B cell (primary cell): ENCODE measurements around the gene NBEAL1. TPM values are rescaled to one million over a fixed set of nuclear protein-coding genes. Genes with fewer than 3 reads are reported as not detected.
"Not testable (repeated sequence)": the region's sequence is repeated elsewhere in the genome, so short reads cannot be mapped to it uniquely, and the experiment has no call there.

ENCODE experiments used
- ATAC-seq: fragments of 200-7000 bp; cut with Tn5 transposase; one replicate; pipeline ENCODE4 v1.10.0; 2021; ENCODE audit warnings: low read depth, mild to moderate bottlenecking, moderate number of reproducible peaks, moderate library complexity
- CTCF ChIA-PET: fragments of 350-600 bp; sonication (Branson Sonifier 250); formaldehyde crosslinking; loops from one replicate; lab custom pipeline; 2021; ENCODE audit warnings: antibody characterized with exemption, inconsistent platforms; lab: Charles Lee
- POLR2A ChIA-PET: fragments of 350-600 bp; sonication (Branson Sonifier 250); formaldehyde crosslinking; loops from one replicate; lab custom pipeline; 2021; ENCODE audit warnings: antibody characterized with exemption; lab: Charles Lee
- DNase-seq: peaks from one replicate; pipeline ENCODE4 v3.0.0; 2013
- H2AFZ ChIP-seq: 2 replicates; pipeline ENCODE4 v1.6.1; 2012; ENCODE audit warnings: mild to moderate bottlenecking, low read depth, low read length; ENCODE audit not compliant: insufficient read depth, poor library complexity, severe bottlenecking
- H3K27ac ChIP-seq, 2 donors: 1 replicate in 1 of 2; 2 replicates in 1 of 2; pipeline ENCODE4 v1.5.1; 2012 to 2013; ENCODE audit warnings: low read length in 2 of 2, mild to moderate bottlenecking in 2 of 2, moderate library complexity in 1 of 2
- H3K27me3 ChIP-seq, 4 experiments: fragments of 200-600 bp in 1 of 4; sonication (generic) in 1 of 4; replicated peaks in 1 of 4; 1 replicate in 2 of 4; 2 replicates in 2 of 4; pipeline versions ENCODE4 v1.6.1 to v1.7.0; 2013 to 2016; ENCODE audit warnings: low read length in 3 of 4, mild to moderate bottlenecking in 2 of 4, mixed read lengths in 1 of 4, moderate library complexity in 1 of 4; ENCODE audit not compliant: insufficient read depth in 4 of 4, control insufficient read depth in 3 of 4; ENCODE audit errors: control extremely low read depth in 1 of 4
- H3K36me3 ChIP-seq, 2 experiments: replicated peaks in 1 of 2; 1 replicate in 1 of 2; 2 replicates in 1 of 2; pipeline versions ENCODE4 v1.6.1 to v1.7.1; 2013; ENCODE audit warnings: low read length in 1 of 2; ENCODE audit not compliant: insufficient read depth in 2 of 2, control insufficient read depth in 1 of 2; ENCODE audit errors: control extremely low read depth in 1 of 2, extremely low read depth in 1 of 2
- H3K4me1 ChIP-seq, 2 donors: fragments of 200-600 bp in 1 of 2; sonication (generic) in 1 of 2; 1 replicate in 1 of 2; 2 replicates in 1 of 2; pipeline versions ENCODE4 v1.5.1 to v1.6.1; 2013 to 2017; ENCODE audit warnings: low read length in 2 of 2; ENCODE audit not compliant: control insufficient read depth in 2 of 2, insufficient read depth in 2 of 2
- H3K4me2 ChIP-seq: replicated peaks from 2 replicates; pipeline ENCODE3; 2012; ENCODE audit warnings: mild to moderate bottlenecking, low read depth, low read length; ENCODE audit not compliant: poor library complexity, severe bottlenecking
- H3K4me3 ChIP-seq, 5 experiments: fragments of 200-600 bp in 1 of 5; sonication (generic) in 1 of 5; 1 replicate in 3 of 5; 2 replicates in 2 of 5; pipeline versions ENCODE4 v1.5.1 to v1.7.0; 2011 to 2016; ENCODE audit warnings: low read length in 4 of 5, mild to moderate bottlenecking in 4 of 5, low read depth in 2 of 5, control low read depth in 1 of 5, moderate library complexity in 1 of 5; ENCODE audit not compliant: insufficient read depth in 1 of 5; ENCODE audit errors: control extremely low read depth in 1 of 5, extremely low read depth in 1 of 5
- H3K79me2 ChIP-seq: fragments of 200-600 bp; sonication (generic); one replicate; pipeline ENCODE4 v1.6.0; 2016; ENCODE audit warnings: low read length; ENCODE audit not compliant: control insufficient read depth, insufficient read depth
- H3K9ac ChIP-seq: fragments of 200-600 bp; sonication (generic); 2 replicates; pipeline ENCODE4 v1.6.1; 2017; ENCODE audit warnings: mild to moderate bottlenecking, low read length, moderate library complexity
- H3K9me3 ChIP-seq, 3 donors: one replicate each; pipeline versions ENCODE4 v1.6.1 to v1.7.1; 2013; ENCODE audit warnings: low read length in 2 of 3; ENCODE audit not compliant: control insufficient read depth in 2 of 3, insufficient read depth in 1 of 3; ENCODE audit errors: control extremely low read depth in 1 of 3
- H4K20me1 ChIP-seq: 2 replicates; pipeline ENCODE4 v1.6.0; 2012; ENCODE audit warnings: mild to moderate bottlenecking, low read length; ENCODE audit not compliant: insufficient read depth, control insufficient read depth, poor library complexity, severe bottlenecking
- H3K27ac Mint-ChIP-seq: one replicate; pipeline ENCODE4 v1.8.0; 2021; ENCODE audit warnings: mixed read lengths
- H3K27me3 Mint-ChIP-seq: one replicate; pipeline ENCODE4 v1.8.0; 2021; ENCODE audit warnings: mixed read lengths
- H3K4me1 Mint-ChIP-seq: one replicate; pipeline ENCODE4 v1.8.0; 2021; ENCODE audit warnings: mixed read lengths
- H3K4me3 Mint-ChIP-seq: one replicate; pipeline ENCODE4 v1.8.0; 2021; ENCODE audit warnings: mixed read lengths
- H3K9me3 Mint-ChIP-seq: one replicate; pipeline ENCODE4 v1.8.0; 2022; ENCODE audit warnings: mixed read lengths; ENCODE audit not compliant: insufficient read depth
- CTCF ChIP-seq: fragments of 200-600 bp; IDR thresholded peaks from one replicate; pipeline ENCODE4 v1.8.0; 2022; ENCODE audit warnings: antibody characterized with exemption, mild to moderate bottlenecking
- EZH2 ChIP-seq: IDR thresholded peaks from 2 replicates; pipeline ENCODE4 v1.6.1; 2012; ENCODE audit warnings: borderline replicate concordance, low read depth, mild to moderate bottlenecking, moderate library complexity, low read length; ENCODE audit not compliant: insufficient read depth, poor library complexity, severe bottlenecking
- WGBS: methylation state at CpG from one replicate; pipeline ENCODE4 v1.1.5; 2013; ENCODE audit warnings: missing lambda C conversion rate; ENCODE audit not compliant: insufficient coverage; 5-methylcytosine and 5-hydroxymethylcytosine counted together
- intact Hi-C: fragments of 100-400 bp; cut with micrococcal nuclease; formaldehyde crosslinking; loops from one replicate; pipeline ENCODE4 v1.10.0; 2022
- polyA plus RNA-seq: library from polyadenylated mRNA; depleted of rRNA; stranded (reverse); fragments of >200 nt; gene quantifications from 2 replicates; pipeline ENCODE4 v1.2.3, GENCODE V29; 2012
- total RNA-seq, 2 donors: library from RNA; stranded (reverse); fragments of 120-200 nt in 1 of 2; gene quantifications; 1 replicate in 1 of 2; 2 replicates in 1 of 2; pipeline versions ENCODE4 v1.2.3 to v1.2.4, GENCODE V29; 2013 to 2022

The NBEAL1 gene
- total and polyA plus RNA-seq, 2 donors (not counting 1 experiment from before 2014, with no cell fraction given): 2.2 to 22.0 TPM

GRCh38 chr2:202965810-202966460 is 48.7 kb upstream of the NBEAL1 start:
- no peak overlapping the region for H3K9ac ChIP-seq
- no peak overlapping the region for H3K4me3 ChIP-seq
- H2AFZ ChIP-seq: no peak overlapping the region
- intact Hi-C loops: no loop called here
- H3K79me2 ChIP-seq: no peaks in the 10 kb centered on the region
- TF ChIP-seq CTCF: no peak
- TF ChIP-seq EZH2: no peak
- Mint-ChIP-seq H3K4me3 (no peak overlapping the region), H3K27me3 (no peaks in the 10 kb centered on the region), H3K4me1 (no peaks in the 10 kb centered on the region), H3K27ac (no peak overlapping the region), H3K9me3 (no peaks in the 10 kb centered on the region)
- H3K4me2 ChIP-seq: no peak overlapping the region
- peaks cover 0 to 6% of the 10 kb centered on the region in 2 experiments for H3K36me3 ChIP-seq
- H3K9me3 ChIP-seq: no peaks in the 10 kb centered on the region
- ChIA-PET POLR2A (no interaction called here), CTCF (no interaction called here)
- ATAC-seq (no peak), DNase-seq (no peak)
- H3K27ac ChIP-seq: no peak overlapping the region
- H3K27me3 ChIP-seq: no peaks in the 10 kb centered on the region
- 27% methylated on average over 3 of the region's 5 CpGs for WGBS
- H3K4me1 ChIP-seq: no peaks in the 10 kb centered on the region
- no peaks in the 10 kb centered on the region for H4K20me1 ChIP-seq

GRCh38 chr2:202969404-202969803 is 45.3 kb upstream of the NBEAL1 start:
- H4K20me1 ChIP-seq, CTCF ChIA-PET: not testable (repeated sequence)

More at GRCh38 chr2:202969404-202969803, 45.3 kb upstream of the NBEAL1 start:
- ATAC-seq, POLR2A ChIA-PET, H3K9ac ChIP-seq, H2AFZ ChIP-seq, H3K4me3 ChIP-seq, H3K9me3 ChIP-seq, H3K27ac Mint-ChIP-seq, H3K27me3 ChIP-seq, H3K4me1 Mint-ChIP-seq, H3K79me2 ChIP-seq, H3K27ac ChIP-seq, H3K9me3 Mint-ChIP-seq, DNase-seq, H3K36me3 ChIP-seq, H3K4me1 ChIP-seq, intact Hi-C loops, H3K4me2 ChIP-seq, H3K4me3 Mint-ChIP-seq, H3K27me3 Mint-ChIP-seq: not testable (repeated sequence)
- WGBS: no CpG with 5 or more reads among the region's 2 CpGs
